Measurements from ENCODE around the gene G6PC1.

Gene G6PC1

GRCh38 chr17:42924891-42925290, 24.3 kb downstream of the G6PC1 start:
- Histone ChIP-seq H3K4me3 (ENCODE audit: low read depth, low read length) (no peak overlapping the region), H3K4me1 (no peaks in the 10 kb centered on the region), H3K36me3 (no peaks in the 10 kb centered on the region), H3K27me3 (peaks cover 40% of the 10 kb centered on the region), H3K9me3 (no peaks in the 10 kb centered on the region)
- no peak for TF ChIP-seq CTCF (IDR thresholded peaks at IDR 0.05; ENCODE audit: low read depth, low read length)
- DNase-seq, result no peak

GRCh38 chr17:42928714-42929496, 28.3 kb downstream of the G6PC1 start:
- Histone ChIP-seq H3K4me1 (no peaks in the 10 kb centered on the region), H3K9me3 (no peaks in the 10 kb centered on the region), H3K4me3 (ENCODE audit: low read depth, low read length) (no peak overlapping the region), H3K36me3 (no peaks in the 10 kb centered on the region), H3K27me3 (peaks cover 10% of the 10 kb centered on the region)
- DNase-seq, result peak; percentile 29
- peak; percentile 59 for TF ChIP-seq CTCF (IDR thresholded peaks at IDR 0.05; ENCODE audit: low read depth, low read length)

- no peaks in the 10 kb centered on the region for H3K9me3 ChIP-seq
- peaks cover 15% of the 10 kb centered on the region for H3K27me3 ChIP-seq
- TF ChIP-seq CTCF (IDR thresholded peaks at IDR 0.05; ENCODE audit: low read depth, low read length), result no peak
- DNase-seq, result no peak
- H3K4me1 ChIP-seq, result no peaks in the 10 kb centered on the region
- H3K4me3 ChIP-seq (ENCODE audit: low read depth, low read length), result no peak overlapping the region
- no peaks in the 10 kb centered on the region for H3K36me3 ChIP-seq
Observed at GRCh38 chr17:42929497-42929844, 28.9 kb downstream of the G6PC1 start.

- Histone ChIP-seq H3K4me1 (no peaks in the 10 kb centered on the region), H3K36me3 (no peaks in the 10 kb centered on the region), H3K9me3 (no peaks in the 10 kb centered on the region), H3K4me3 (ENCODE audit: low read depth, low read length) (no peak overlapping the region), H3K27me3 (peaks cover 24% of the 10 kb centered on the region)
- peak; percentile 84 for TF ChIP-seq CTCF (IDR thresholded peaks at IDR 0.05; ENCODE audit: low read depth, low read length)
- peak; percentile 59 for DNase-seq
Observed at GRCh38 chr17:42937712-42938596, 37.4 kb downstream of the G6PC1 start.

GRCh38 chr17:42944211-42944610, 43.6 kb downstream of the G6PC1 start:
- Histone ChIP-seq H3K27me3 (peaks cover 6% of the 10 kb centered on the region; the same call in 1 of the 2 replicates), H3K9me3 (no peaks in the 10 kb centered on the region), H3K4me3 (ENCODE audit: low read depth, low read length) (no peak overlapping the region), H3K4me1 (no peaks in the 10 kb centered on the region), H3K36me3 (peaks cover 2% of the 10 kb centered on the region; the same call in 1 of the 2 replicates)
- no peak for TF ChIP-seq CTCF (IDR thresholded peaks at IDR 0.05; ENCODE audit: low read depth, low read length)
- DNase-seq, result no peak
